OCI-LY1 (cell line): Measurements from ENCODE around the gene RXYLT1.

ENCODE experiments used
- H2AFZ ChIP-seq: fragments of 200-600 bp; sonication (generic), shearing (Covaris generic); 2 replicates; pipeline ENCODE4 v1.6.0; 2014; ENCODE audit warnings: antibody characterized with exemption, mild to moderate bottlenecking, low read length
- H3F3A ChIP-seq: fragments of 200-600 bp; sonication (generic), shearing (Covaris generic); 2 replicates; pipeline ENCODE4 v1.6.0; 2014; ENCODE audit warnings: mild to moderate bottlenecking, antibody characterized with exemption, low read length, moderate library complexity; ENCODE audit not compliant: insufficient read depth
- H3K27ac ChIP-seq: fragments of 200-600 bp; sonication (generic); 2 replicates; pipeline ENCODE4 v1.5.1; 2014; ENCODE audit warnings: low read length, mixed run types, mild to moderate bottlenecking, low read depth; ENCODE audit not compliant: poor library complexity, severe bottlenecking
- H3K27me3 ChIP-seq: fragments of 200-600 bp; sonication (generic); 2 replicates; pipeline ENCODE4 v1.6.0; 2014; ENCODE audit warnings: antibody characterized with exemption, mild to moderate bottlenecking, low read length, moderate library complexity; ENCODE audit not compliant: insufficient read depth
- H3K36me3 ChIP-seq: fragments of 200-600 bp; sonication (generic); 2 replicates; pipeline ENCODE4 v1.6.1; 2014; ENCODE audit warnings: mild to moderate bottlenecking, antibody characterized with exemption, low read length, moderate library complexity, mixed read lengths; ENCODE audit not compliant: insufficient read depth
- H3K4me1 ChIP-seq: fragments of 200-600 bp; sonication (generic); 2 replicates; pipeline ENCODE4 v1.5.1; 2014; ENCODE audit warnings: mild to moderate bottlenecking, low read length, moderate library complexity; ENCODE audit not compliant: insufficient read depth, severe bottlenecking
- H3K4me2 ChIP-seq: fragments of 200-600 bp; sonication (generic), shearing (Covaris generic); 2 replicates; pipeline ENCODE4 v1.6.1; 2014; ENCODE audit warnings: low read length
- H3K4me3 ChIP-seq: fragments of 200-600 bp; sonication (generic); 2 replicates; pipeline ENCODE4 v1.5.1; 2014; ENCODE audit warnings: low read length, low read depth, mild to moderate bottlenecking, mixed read lengths; ENCODE audit not compliant: poor library complexity, severe bottlenecking
- H3K79me2 ChIP-seq: fragments of 200-600 bp; shearing (Covaris generic); 2 replicates; pipeline ENCODE4 v1.6.1; 2016; ENCODE audit warnings: mixed run types, low read length, mixed read lengths; ENCODE audit not compliant: insufficient read depth
- H3K9ac ChIP-seq: fragments of 200-600 bp; sonication (generic), shearing (Covaris generic); 2 replicates; pipeline ENCODE4 v1.6.1; 2014; ENCODE audit warnings: mild to moderate bottlenecking, low read length, mixed read lengths
- H3K9me2 ChIP-seq: fragments of 200-600 bp; sonication (generic), shearing (Covaris generic); 2 replicates; pipeline ENCODE4 v1.6.1; 2014; ENCODE audit warnings: low read depth, mild to moderate bottlenecking, low read length, mixed read lengths
- H3K9me3 ChIP-seq: fragments of 200-600 bp; shearing (Covaris generic); 2 replicates; pipeline ENCODE4 v1.6.1; 2014; ENCODE audit warnings: low read length, mixed read lengths
- H4K20me1 ChIP-seq: fragments of 200-600 bp; sonication (generic), shearing (Covaris generic); 2 replicates; pipeline ENCODE4 v1.6.0; 2016; ENCODE audit warnings: mild to moderate bottlenecking, low read length; ENCODE audit not compliant: insufficient read depth
- EZH2 ChIP-seq: fragments of 200-600 bp; sonication (generic), shearing (Covaris generic); IDR thresholded peaks from 2 replicates; pipeline ENCODE4 v1.8.0; 2017; ENCODE audit warnings: borderline replicate concordance, mixed run types, mild to moderate bottlenecking, antibody characterized with exemption, low read length, moderate library complexity, mixed read lengths
- TF ChIP-seq, protein P1 (sequence below): fragments of 200-600 bp; sonication (generic), shearing (Covaris generic); IDR thresholded peaks from 2 replicates; pipeline ENCODE4 v1.5.1; 2017; ENCODE audit warnings: mild to moderate bottlenecking, antibody characterized with exemption, low read length, moderate library complexity, mixed read lengths

Gene RXYLT1

DNA sequence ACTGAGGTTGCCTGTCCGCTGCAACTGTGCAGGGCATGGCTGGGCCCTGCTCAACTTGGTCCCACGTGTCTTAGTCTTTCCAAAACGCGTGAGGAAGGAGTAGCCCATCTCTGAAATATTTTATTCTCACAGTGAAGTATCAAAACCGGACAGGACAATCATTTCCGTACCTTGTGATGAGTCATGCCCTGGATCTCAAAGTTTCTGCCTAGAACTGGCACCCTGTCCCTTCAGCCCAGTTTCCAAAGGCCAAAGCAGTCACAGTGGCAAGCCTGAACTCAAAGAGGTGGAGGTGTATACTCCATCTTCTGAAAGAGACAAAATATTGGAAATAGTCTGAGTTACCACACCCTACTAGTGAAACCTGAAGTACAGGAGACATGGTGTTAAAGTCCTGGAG is 36.3 kb downstream of the RXYLT1 start:
- H3K27ac ChIP-seq = no peak overlapping the region
- no peaks in the 10 kb centered on the region for H3K27me3 ChIP-seq
- no peak overlapping the region for H3K9ac ChIP-seq
- H3K4me1 ChIP-seq = peaks cover 12% of the 10 kb centered on the region
- no peaks in the 10 kb centered on the region for H3F3A ChIP-seq
- no peaks in the 10 kb centered on the region for H3K9me3 ChIP-seq
- H3K4me3 ChIP-seq = no peak overlapping the region
- no peaks in the 10 kb centered on the region for H4K20me1 ChIP-seq
- H3K79me2 ChIP-seq = no peaks in the 10 kb centered on the region
- H3K36me3 ChIP-seq = no peaks in the 10 kb centered on the region
- H3K9me2 ChIP-seq = no peaks in the 10 kb centered on the region
- no peak overlapping the region for H3K4me2 ChIP-seq
- no peak overlapping the region for H2AFZ ChIP-seq
- TF ChIP-seq EZH2 = no peak
- TF ChIP-seq, protein P1, sequence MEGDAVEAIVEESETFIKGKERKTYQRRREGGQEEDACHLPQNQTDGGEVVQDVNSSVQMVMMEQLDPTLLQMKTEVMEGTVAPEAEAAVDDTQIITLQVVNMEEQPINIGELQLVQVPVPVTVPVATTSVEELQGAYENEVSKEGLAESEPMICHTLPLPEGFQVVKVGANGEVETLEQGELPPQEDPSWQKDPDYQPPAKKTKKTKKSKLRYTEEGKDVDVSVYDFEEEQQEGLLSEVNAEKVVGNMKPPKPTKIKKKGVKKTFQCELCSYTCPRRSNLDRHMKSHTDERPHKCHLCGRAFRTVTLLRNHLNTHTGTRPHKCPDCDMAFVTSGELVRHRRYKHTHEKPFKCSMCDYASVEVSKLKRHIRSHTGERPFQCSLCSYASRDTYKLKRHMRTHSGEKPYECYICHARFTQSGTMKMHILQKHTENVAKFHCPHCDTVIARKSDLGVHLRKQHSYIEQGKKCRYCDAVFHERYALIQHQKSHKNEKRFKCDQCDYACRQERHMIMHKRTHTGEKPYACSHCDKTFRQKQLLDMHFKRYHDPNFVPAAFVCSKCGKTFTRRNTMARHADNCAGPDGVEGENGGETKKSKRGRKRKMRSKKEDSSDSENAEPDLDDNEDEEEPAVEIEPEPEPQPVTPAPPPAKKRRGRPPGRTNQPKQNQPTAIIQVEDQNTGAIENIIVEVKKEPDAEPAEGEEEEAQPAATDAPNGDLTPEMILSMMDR = no peak

DNA sequence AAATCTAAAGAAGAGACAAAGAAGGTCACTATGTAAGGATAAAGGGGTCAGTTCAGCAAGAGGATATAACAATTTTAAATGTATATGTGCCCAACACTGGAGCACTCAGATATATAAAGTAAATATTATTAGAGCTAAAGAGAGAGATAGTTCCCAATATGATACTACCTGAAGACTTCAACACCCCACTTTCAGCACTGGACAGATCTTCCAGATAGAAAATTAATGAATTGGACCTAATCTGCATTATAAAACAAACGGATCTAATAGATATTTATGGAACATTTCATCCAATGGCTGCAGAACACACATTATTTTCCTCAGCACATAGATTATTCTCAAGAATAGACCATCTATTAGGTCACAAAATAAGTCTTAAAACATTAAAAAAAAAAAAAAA is 40.7 kb downstream of the RXYLT1 start:
- H3K27me3 ChIP-seq = no peaks in the 10 kb centered on the region
- H3K9me2 ChIP-seq = no peaks in the 10 kb centered on the region
- no peaks in the 10 kb centered on the region for H3K79me2 ChIP-seq
- H2AFZ ChIP-seq = no peak overlapping the region
- H3F3A ChIP-seq = no peaks in the 10 kb centered on the region
- no peak overlapping the region for H3K9ac ChIP-seq
- TF ChIP-seq, protein P1 = no peak
- TF ChIP-seq EZH2 = no peak
- no peaks in the 10 kb centered on the region for H3K4me1 ChIP-seq
- no peak overlapping the region for H3K27ac ChIP-seq
- H3K9me3 ChIP-seq = no peaks in the 10 kb centered on the region
- no peaks in the 10 kb centered on the region for H3K36me3 ChIP-seq
- no peak overlapping the region for H3K4me2 ChIP-seq
- H3K4me3 ChIP-seq = no peak overlapping the region
- H4K20me1 ChIP-seq = no peaks in the 10 kb centered on the region

DNA sequence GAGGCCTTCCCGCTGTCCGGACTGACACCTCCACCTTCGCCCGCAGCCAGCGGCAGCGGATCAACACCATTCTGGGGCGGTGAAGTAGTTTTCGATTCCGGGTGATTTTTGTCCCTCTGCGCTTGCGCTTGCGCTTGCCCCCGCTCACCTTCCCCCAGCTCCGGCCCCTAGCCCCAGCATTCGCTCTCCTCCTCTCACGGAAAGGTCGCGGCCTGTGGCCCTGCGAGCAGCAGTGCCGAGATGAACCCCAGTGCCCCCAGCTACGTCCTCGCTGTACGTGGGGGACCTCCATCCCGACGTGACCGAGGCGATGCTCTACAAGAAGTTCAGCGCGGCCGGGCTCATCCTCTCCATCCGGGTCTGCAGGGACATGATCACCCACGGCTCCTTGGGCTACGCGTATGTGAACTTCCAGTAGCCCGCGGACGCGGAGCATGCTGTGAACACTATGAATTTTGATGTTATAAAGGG is 42.1 kb downstream of the RXYLT1 start:
- Histone ChIP-seq H3K9me2 (no peaks in the 10 kb centered on the region), H3K4me1 (no peaks in the 10 kb centered on the region), H3K27ac (no peak overlapping the region), H3F3A (no peaks in the 10 kb centered on the region), H3K79me2 (no peaks in the 10 kb centered on the region), H4K20me1 (no peaks in the 10 kb centered on the region), H3K9me3 (no peaks in the 10 kb centered on the region), H3K36me3 (no peaks in the 10 kb centered on the region), H2AFZ (no peak overlapping the region), H3K27me3 (no peaks in the 10 kb centered on the region), H3K4me3 (no peak overlapping the region), H3K4me2 (no peak overlapping the region), H3K9ac (no peak overlapping the region)
- no peak for TF ChIP-seq EZH2
- TF ChIP-seq, protein P1 = no peak
